HG03575 (cell line): ENCODE results near the gene NHERF2.

Experiments
- ATAC-seq: cut with Tn5 transposase; IDR thresholded peaks from one replicate; pipeline ENCODE4 v1.9.1; 2021; ENCODE audit not compliant: unreplicated experiment, insufficient number of reproducible peaks, low FRiP score; ENCODE audit errors: extremely low read depth

NHERF2 gene

DNA sequence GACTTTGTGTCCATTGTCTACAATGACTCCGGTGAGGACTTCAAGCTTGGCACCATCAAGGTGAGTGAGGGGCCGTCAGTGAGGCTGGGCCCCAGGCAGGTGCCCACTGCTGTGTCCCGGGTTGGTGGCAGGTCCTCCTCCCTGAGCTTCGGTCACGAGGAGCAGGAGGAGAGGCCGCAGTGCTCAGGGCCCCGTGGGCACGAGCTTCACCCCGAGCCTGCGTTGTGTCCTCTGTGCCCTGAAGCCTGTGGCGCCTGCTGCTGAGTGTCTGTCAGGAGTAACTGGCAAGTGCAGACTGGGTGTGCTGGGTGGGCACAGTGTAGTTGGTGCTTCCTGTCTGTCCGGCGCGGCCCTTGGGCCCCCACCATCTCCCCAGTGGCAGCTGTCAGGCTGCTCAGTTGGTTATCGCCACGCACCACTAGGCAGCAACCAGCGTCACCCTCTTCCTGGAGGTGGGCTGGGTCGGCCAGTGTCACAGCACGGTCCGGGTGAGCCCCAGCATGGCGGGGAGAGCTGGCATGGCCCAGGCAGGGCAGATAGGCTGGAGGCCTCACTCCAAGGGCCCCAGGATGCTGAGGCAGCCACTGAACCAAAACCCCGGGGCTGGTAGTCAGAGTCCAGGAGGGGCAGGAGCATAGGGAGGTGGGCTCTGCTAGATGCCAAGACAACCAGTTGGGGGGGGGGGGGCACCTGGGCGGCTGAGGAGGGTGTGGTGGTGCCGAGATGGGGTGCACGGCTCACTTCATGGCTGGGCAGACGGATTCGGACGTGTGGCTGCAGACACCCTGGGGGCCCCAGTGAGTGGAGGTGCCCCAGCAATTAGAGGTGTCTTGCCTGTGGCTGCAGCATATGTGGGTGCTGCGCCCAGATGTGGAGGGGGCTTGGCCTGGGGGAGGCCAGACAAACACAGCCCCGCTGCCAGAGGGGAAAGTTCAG, 60.4 kb downstream of the NHERF2 start:
- no peak for ATAC-seq

- ATAC-seq: no peak
Measured at GRCh38 chr16:2087748-2088631, 61.3 kb downstream of the NHERF2 start.
